ENCODE results near the gene SUPT4H1. TPM values are rescaled to one million over a fixed set of nuclear protein-coding genes. Genes with fewer than 3 reads are reported as not detected.

The SUPT4H1 gene
- polyA plus RNA-seq, 1 donor: 94.6 TPM

DNA sequence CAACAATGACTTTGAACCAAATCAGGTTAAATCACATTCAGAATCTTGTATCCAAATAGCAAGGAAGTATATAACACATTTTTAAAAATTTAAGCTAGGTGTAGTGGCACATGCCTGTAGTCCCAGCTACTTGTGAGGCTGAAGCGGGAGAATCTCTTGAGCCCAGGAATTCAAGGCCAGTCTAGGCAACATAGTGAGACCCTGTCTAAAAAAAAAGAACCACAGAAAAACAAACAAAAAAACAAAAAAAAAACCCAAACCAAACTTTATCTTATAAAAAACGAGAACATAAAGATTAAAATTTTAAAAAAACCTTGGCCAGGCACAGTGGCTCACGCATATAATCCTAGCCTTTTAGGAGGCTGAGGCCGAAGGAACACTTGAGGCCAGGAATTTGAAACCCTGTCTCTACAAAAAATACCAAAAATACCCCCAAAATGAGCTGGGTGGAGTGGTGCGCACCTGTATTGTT, 11.6 kb downstream of the SUPT4H1 start:
- Histone ChIP-seq H3K4me1 (ENCODE audit: control insufficient read depth, insufficient read depth, low read length) (peaks cover 28% of the 10 kb centered on the region), H3K27ac (ENCODE audit: low read length) (no peak overlapping the region)

DNA sequence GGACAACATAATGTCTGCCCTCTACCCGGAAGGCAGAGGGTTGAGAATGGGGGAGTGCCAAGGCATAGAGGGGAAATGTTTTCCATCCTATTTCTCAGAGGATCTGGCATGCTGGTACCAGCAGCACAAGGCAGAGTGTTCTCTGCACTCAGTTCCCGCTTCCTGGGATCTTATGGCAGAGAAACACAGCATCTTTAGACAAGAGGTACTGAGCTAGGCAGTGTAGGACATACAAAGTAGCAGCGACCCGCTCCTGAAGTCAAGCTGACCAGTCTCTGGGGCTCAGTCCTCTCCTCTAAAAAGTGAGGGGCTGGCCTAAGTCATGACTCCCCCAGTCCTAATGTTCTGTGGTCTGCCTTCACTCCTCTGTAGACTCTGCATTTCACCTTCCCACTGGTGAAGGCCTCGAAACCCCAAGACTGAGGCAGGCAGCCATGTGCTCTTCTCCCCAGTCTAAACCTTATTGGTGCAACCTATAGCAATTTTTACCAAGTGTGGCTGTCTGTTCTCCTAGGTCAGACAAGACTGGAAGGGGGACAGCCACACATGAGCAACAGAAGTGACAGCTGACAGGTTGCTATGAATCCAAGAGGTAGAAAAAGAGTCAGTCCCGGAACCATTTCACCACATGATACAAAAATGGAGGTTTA, 12.1 kb downstream of the SUPT4H1 start:
- no CpG with 5 or more reads among the region's 6 CpGs for WGBS (ENCODE audit: insufficient coverage, low lambda C conversion rate)
- peaks cover 28% of the 10 kb centered on the region for H3K4me1 ChIP-seq (ENCODE audit: control insufficient read depth, insufficient read depth, low read length)
- H3K36me3 ChIP-seq (ENCODE audit: control insufficient read depth, insufficient read depth, low read length): peaks cover 13% of the 10 kb centered on the region
- no peak overlapping the region for H3K4me3 ChIP-seq (ENCODE audit: low read length)
- H3K9me3 ChIP-seq (ENCODE audit: control insufficient read depth, low read depth, low read length): no peaks in the 10 kb centered on the region
- no peaks in the 10 kb centered on the region for H3K27me3 ChIP-seq (ENCODE audit: control insufficient read depth, insufficient read depth, low read length)
- peak overlapping the region; percentile 49 for H3K27ac ChIP-seq (ENCODE audit: low read length)
- DNase-seq: no peak

More for the DNA sequence above, 11.6 kb downstream of the SUPT4H1 start:
- Histone ChIP-seq H3K9me3 (ENCODE audit: control insufficient read depth, low read depth, low read length) (no peaks in the 10 kb centered on the region), H3K27me3 (ENCODE audit: control insufficient read depth, insufficient read depth, low read length) (no peaks in the 10 kb centered on the region), H3K4me3 (ENCODE audit: low read length) (no peak overlapping the region), H3K36me3 (ENCODE audit: control insufficient read depth, insufficient read depth, low read length) (peaks cover 19% of the 10 kb centered on the region)
- DNase-seq: no peak
- 100% methylated on average over 2 of the region's 5 CpGs for WGBS (ENCODE audit: insufficient coverage, low lambda C conversion rate)

DNA sequence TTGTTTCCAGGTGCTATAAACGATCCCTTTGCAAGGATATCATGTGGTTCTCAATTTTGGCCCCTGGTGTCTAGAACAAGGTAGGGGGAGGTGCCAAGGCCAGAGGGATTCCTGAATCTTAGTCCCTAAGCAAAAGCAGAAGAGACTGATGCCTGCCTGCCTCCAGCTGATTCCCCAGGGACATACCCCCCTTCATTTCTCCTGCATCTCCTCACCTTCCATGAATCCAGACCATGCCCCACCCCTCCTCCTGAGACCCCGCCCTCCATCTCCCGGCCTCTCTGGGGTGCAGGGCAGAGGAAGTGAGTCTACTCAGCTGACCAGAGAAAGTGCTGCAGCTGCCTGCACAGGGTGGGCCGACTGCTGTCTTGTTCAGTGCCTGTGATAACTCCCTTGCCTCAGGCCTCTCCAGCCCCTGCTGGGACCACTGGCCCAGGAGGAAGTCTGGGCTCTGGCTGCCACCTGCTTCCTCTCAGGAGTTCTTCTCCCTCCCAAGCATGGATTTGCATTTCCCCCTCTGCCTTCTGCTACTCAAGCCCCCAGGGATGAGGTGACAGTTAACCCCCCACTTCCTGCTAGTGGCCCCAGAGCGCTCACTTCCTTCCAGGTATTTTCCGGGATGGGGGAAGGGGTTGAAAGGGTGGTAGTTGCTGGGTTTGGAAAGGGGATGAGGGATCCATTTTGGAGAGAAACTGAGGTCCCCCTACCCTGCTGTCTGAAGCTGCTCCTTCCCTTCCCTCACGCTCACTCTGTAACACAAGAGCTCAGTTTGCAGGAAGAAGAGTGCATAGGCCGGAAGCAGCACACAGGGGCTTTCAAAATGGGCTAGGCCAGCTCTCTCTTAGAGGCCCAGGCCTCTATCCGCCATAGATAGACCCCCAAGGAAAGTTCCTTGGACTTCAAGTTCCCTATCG, 12.9 kb downstream of the SUPT4H1 start:
- no peaks in the 10 kb centered on the region for H3K27me3 ChIP-seq (ENCODE audit: control insufficient read depth, insufficient read depth, low read length)
- H3K4me1 ChIP-seq (ENCODE audit: control insufficient read depth, insufficient read depth, low read length): peaks cover 28% of the 10 kb centered on the region
- H3K27ac ChIP-seq (ENCODE audit: low read length): peak overlapping the region; percentile 58
- peaks cover 5% of the 10 kb centered on the region for H3K36me3 ChIP-seq (ENCODE audit: control insufficient read depth, insufficient read depth, low read length)
- H3K9me3 ChIP-seq (ENCODE audit: control insufficient read depth, low read depth, low read length): no peaks in the 10 kb centered on the region
- no CpG with 5 or more reads among the region's 10 CpGs for WGBS (ENCODE audit: insufficient coverage, low lambda C conversion rate)
- peak in 1 of 2 donors; percentile 60 for DNase-seq
- H3K4me3 ChIP-seq (ENCODE audit: low read length): peak overlapping the region; percentile 10

DNA sequence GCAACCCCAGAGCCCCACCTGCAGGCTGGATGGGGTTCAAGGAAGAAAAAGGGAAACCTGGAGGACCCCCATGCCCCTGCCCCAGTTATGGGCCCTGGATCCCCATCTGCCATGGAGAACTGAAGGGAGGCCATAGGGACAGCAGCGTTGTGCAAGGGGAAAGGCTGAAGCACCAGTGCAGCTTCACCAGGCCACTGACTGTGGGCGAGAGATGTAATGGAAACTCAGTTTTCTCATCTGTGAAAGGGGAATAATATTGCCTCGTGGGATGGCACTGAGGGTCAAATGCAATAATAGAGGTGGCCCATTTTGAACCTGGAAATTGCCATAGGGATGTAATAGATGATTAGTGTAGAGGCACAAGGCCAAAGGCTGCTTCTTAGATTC, 13.6 kb downstream of the SUPT4H1 start:
- WGBS (ENCODE audit: insufficient coverage, low lambda C conversion rate): no CpG with 5 or more reads among the region's 3 CpGs
- Histone ChIP-seq H3K4me1 (ENCODE audit: control insufficient read depth, insufficient read depth, low read length) (peaks cover 28% of the 10 kb centered on the region), H3K27ac (ENCODE audit: low read length) (peak overlapping the region; percentile 58), H3K4me3 (ENCODE audit: low read length) (no peak overlapping the region), H3K36me3 (ENCODE audit: control insufficient read depth, insufficient read depth, low read length) (peaks cover under 1% of the 10 kb centered on the region), H3K9me3 (ENCODE audit: control insufficient read depth, low read depth, low read length) (no peaks in the 10 kb centered on the region), H3K27me3 (ENCODE audit: control insufficient read depth, insufficient read depth, low read length) (no peaks in the 10 kb centered on the region)
- DNase-seq: no peak

DNA sequence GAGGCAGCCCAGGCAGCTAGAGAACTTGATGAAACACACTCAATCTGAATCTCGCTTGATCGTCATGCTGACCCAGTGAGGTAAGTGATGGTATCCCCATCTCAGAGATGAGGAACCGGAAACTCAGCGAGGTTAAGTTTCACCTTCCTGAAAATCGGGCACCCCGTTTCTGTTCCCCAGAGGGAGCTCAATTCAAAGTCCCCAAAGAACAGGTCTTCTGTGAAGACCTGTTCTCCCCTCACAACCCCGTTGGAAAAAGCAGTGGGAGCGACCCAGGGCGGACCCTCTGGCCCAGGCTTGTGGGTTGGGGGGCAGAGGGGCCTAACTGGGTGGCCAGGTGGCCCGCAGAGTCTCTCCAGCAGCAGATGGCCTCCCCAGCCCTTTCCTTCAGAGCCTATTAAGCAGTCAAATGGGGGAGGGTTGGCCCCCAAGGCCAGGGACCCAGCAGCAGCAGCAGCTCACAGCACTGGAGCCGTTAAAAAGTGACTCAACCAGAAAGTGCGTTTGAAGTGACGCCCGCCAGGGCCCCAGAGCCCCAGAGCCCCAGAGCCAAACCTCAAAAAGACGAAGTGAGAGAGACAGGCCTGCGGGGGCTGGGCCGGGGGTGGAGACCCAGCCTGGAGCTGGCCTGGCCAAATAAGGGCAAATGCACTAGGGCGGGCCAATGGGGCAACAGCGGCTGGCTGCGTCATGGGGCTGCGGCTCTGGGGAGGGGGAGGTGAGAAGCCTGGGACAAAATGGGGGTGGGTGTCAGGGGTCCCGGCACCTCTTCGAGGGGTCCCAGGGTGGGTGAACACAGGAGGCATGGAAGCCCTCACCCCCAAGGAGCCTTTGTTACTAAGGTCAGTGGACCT, 14.2 kb downstream of the SUPT4H1 start:
- Histone ChIP-seq H3K4me1 (ENCODE audit: control insufficient read depth, insufficient read depth, low read length) (peaks cover 28% of the 10 kb centered on the region), H3K27me3 (ENCODE audit: control insufficient read depth, insufficient read depth, low read length) (no peaks in the 10 kb centered on the region), H3K27ac (ENCODE audit: low read length) (peak overlapping the region; percentile 77), H3K36me3 (ENCODE audit: control insufficient read depth, insufficient read depth, low read length) (no peaks in the 10 kb centered on the region), H3K4me3 (ENCODE audit: low read length) (peak overlapping the region; percentile 8), H3K9me3 (ENCODE audit: control insufficient read depth, low read depth, low read length) (no peaks in the 10 kb centered on the region)
- no CpG with 5 or more reads among the region's 23 CpGs for WGBS (ENCODE audit: insufficient coverage, low lambda C conversion rate)
- DNase-seq: peak; percentile 58 to 68

DNA sequence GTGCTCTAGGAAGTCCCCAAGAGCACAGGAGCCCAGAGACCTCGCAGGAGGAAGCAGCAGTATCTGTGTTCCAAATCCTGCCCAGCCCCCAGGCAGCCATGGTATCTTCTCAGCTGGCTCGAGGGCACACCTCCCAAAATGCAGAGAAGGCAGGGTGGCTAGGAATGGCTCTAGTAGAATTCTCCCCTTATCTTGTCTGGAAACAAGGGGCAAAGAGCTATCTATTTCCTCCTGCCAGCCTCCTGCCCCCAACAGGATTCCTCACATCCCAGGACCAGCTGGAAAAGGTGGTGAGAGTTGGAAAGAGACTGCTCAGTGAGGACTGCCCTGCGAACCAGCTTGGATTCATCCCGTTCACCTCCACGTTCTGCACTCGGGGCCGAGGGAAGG, 14.8 kb downstream of the SUPT4H1 start:
- H3K9me3 ChIP-seq (ENCODE audit: control insufficient read depth, low read depth, low read length): no peaks in the 10 kb centered on the region
- no peak for DNase-seq
- peak overlapping the region; percentile 77 for H3K27ac ChIP-seq (ENCODE audit: low read length)
- peak overlapping the region; percentile 8 for H3K4me3 ChIP-seq (ENCODE audit: low read length)
- WGBS (ENCODE audit: insufficient coverage, low lambda C conversion rate): no CpG with 5 or more reads among the region's 7 CpGs
- H3K27me3 ChIP-seq (ENCODE audit: control insufficient read depth, insufficient read depth, low read length): no peaks in the 10 kb centered on the region
- H3K4me1 ChIP-seq (ENCODE audit: control insufficient read depth, insufficient read depth, low read length): peaks cover 28% of the 10 kb centered on the region
- no peaks in the 10 kb centered on the region for H3K36me3 ChIP-seq (ENCODE audit: control insufficient read depth, insufficient read depth, low read length)

DNA sequence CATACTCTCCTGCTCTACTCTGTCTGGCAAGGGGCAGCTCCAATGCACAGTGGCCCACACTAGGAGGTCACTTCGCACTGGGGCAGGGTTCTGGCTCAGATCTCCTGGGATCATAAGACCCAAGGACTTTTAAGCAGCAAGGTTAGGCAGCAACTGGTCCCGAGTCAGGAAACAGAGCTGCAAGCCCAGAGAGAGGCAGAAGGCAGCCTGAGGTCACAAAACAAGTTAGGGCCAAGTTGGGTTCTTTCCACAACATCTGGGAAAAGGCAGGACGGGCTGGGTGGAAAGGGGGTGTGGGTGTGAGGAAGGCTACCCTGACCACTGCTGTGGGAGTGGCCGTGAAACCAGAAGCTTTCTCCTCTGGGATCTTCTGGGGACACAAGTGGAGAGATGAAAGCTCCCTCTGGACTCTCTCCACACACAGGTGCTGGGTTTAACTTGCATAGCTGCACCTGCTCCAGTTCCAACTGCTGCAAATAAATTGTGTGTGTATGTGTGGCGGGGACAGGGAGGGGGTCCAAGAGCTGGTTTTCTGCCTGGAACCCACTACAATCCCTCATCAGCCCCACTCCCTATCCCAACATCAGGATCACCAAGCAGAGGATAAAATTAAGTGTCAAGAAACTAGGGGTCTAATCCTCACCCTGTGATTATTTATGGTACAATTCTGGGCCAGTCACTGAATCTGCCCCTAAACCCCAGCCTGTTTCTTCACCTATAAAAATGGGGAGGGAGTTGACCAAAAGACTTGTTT, 15.4 kb downstream of the SUPT4H1 start:
- no peak for DNase-seq
- no peaks in the 10 kb centered on the region for H3K27me3 ChIP-seq (ENCODE audit: control insufficient read depth, insufficient read depth, low read length)
- no peaks in the 10 kb centered on the region for H3K9me3 ChIP-seq (ENCODE audit: control insufficient read depth, low read depth, low read length)
- no peak overlapping the region for H3K4me3 ChIP-seq (ENCODE audit: low read length)
- H3K36me3 ChIP-seq (ENCODE audit: control insufficient read depth, insufficient read depth, low read length): no peaks in the 10 kb centered on the region
- H3K27ac ChIP-seq (ENCODE audit: low read length): peak overlapping the region; percentile 77
- peaks cover 28% of the 10 kb centered on the region for H3K4me1 ChIP-seq (ENCODE audit: control insufficient read depth, insufficient read depth, low read length)
- WGBS (ENCODE audit: insufficient coverage, low lambda C conversion rate): no CpG with 5 or more reads among the region's 5 CpGs

DNA sequence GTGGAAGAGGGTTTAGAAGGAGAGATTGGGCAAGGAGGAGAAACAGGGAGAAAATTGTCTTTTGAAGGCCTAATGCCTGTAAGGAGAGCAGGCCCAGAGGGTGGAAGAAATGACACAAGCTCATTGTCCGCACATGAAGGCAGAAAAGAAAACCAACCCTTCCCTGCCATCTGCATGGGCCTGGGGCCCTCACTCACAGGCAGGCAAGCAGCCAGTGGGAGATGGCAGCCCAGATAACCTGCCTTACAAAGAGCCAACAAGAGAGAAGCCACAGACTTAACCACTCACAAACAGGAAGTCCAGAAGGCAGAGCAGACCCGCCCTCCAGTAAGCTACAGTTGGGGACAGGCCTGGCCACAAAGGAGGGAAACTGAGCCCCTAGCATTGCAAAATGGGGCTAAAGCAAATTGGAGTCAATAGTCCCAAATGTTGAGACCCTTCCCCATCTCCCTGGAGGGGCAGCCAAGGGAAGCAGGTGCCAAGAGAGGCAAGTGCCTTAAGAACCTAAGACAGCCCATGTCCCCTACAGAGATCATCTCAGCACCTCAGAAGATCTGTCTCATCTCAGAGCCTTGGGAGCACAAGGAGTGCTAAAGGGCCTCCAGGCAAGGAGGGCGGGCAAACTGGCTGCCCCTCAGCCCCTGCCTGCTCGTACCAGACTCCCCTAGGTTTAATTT, 16.1 kb downstream of the SUPT4H1 start:
- Histone ChIP-seq H3K27ac (ENCODE audit: low read length) (no peak overlapping the region), H3K9me3 (ENCODE audit: control insufficient read depth, low read depth, low read length) (no peaks in the 10 kb centered on the region), H3K4me1 (ENCODE audit: control insufficient read depth, insufficient read depth, low read length) (peaks cover 28% of the 10 kb centered on the region), H3K36me3 (ENCODE audit: control insufficient read depth, insufficient read depth, low read length) (no peaks in the 10 kb centered on the region), H3K27me3 (ENCODE audit: control insufficient read depth, insufficient read depth, low read length) (no peaks in the 10 kb centered on the region), H3K4me3 (ENCODE audit: low read length) (no peak overlapping the region)
- peak in 1 of 2 donors; percentile 37 for DNase-seq
- no CpG with 5 or more reads among the region's 4 CpGs for WGBS (ENCODE audit: insufficient coverage, low lambda C conversion rate)

DNA sequence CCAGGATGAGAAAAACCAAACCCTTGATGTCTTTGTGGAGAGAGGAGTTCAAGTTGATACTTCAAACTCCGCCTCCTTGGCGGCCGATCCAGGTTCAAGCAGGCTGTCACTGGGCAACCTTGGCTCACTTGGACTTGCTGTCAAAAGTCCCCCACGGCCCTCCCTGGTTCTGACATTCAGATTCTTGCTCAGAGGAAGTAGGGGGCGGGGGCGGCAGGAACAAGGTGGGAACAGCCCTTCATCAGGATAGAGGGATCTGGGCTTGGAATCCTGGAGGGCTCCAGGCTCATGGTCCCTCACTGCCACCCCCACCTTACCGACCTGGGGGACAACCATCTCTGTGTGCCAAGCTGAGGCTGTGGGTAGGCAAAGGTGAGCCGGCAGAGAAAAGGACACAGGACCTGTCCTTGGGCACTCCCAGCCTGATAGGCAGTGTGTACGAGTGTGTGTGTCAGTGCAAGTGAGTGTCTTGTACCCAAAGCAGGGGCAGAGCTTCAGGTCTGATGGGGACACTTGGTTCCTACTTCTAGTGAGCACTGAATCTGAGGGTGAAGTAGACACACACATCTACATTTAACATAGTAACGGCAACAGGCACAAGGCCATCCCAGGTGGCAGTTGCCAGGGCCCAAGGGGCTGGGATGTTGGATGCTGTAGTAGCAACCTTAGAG, 16.8 kb downstream of the SUPT4H1 start:
- H3K36me3 ChIP-seq (ENCODE audit: control insufficient read depth, insufficient read depth, low read length): no peaks in the 10 kb centered on the region
- DNase-seq: no peak
- H3K9me3 ChIP-seq (ENCODE audit: control insufficient read depth, low read depth, low read length): no peaks in the 10 kb centered on the region
- WGBS (ENCODE audit: insufficient coverage, low lambda C conversion rate): no CpG with 5 or more reads among the region's 10 CpGs
- H3K4me1 ChIP-seq (ENCODE audit: control insufficient read depth, insufficient read depth, low read length): peaks cover 28% of the 10 kb centered on the region
- H3K4me3 ChIP-seq (ENCODE audit: low read length): no peak overlapping the region
- no peak overlapping the region for H3K27ac ChIP-seq (ENCODE audit: low read length)
- H3K27me3 ChIP-seq (ENCODE audit: control insufficient read depth, insufficient read depth, low read length): no peaks in the 10 kb centered on the region

Data from large intestine (tissue), 3 donors.